K562 (cell line): ENCODE measurements around the gene MYOZ3. TPM values are rescaled to one million over a fixed set of nuclear protein-coding genes. Genes with fewer than 3 reads are reported as not detected.

Experiments
- HDAC2 ChIP-seq: fragments of 450-650 bp; IDR thresholded peaks from 2 replicates; pipeline ENCODE4 v1.6.1; 2016; ENCODE audit warnings: mild to moderate bottlenecking
- HINFP ChIP-seq: fragments of 450-650 bp; conservative IDR thresholded peaks from 2 replicates; pipeline ENCODE4 v1.6.1; 2016; ENCODE audit warnings: missing genetic modification characterization, low read depth, mild to moderate bottlenecking, control low read depth, missing compliant biosample characterization
- NR2F6 ChIP-seq: fragments of 450-650 bp; formaldehyde crosslinking; IDR thresholded peaks from 2 replicates; pipeline ENCODE4 v1.4.0; 2020; ENCODE audit warnings: mild to moderate bottlenecking
- NR3C1 ChIP-seq: sonication (generic); formaldehyde crosslinking; IDR thresholded peaks from 2 replicates; pipeline ENCODE4 v1.8.1; 2022; ENCODE audit warnings: missing genetic modification reagents
- PRDM10 ChIP-seq: fragments of 450-650 bp; IDR thresholded peaks from 2 replicates; pipeline ENCODE4 v1.6.1; 2018; ENCODE audit not compliant: partially characterized antibody
- SMARCE1 ChIP-seq: fragments of 450-650 bp; IDR thresholded peaks from 2 replicates; pipeline ENCODE4 v1.7.1; 2016; ENCODE audit warnings: mild to moderate bottlenecking
- SMC3 ChIP-seq: conservative IDR thresholded peaks from 2 replicates; pipeline ENCODE4 v1.6.1; 2011; ENCODE audit warnings: low read depth, low read length, improper control_type of control experiment; ENCODE audit not compliant: insufficient read depth
- TAL1 ChIP-seq: fragments of 450-650 bp; IDR thresholded peaks from 2 replicates; pipeline ENCODE4 v1.6.1; 2016; ENCODE audit warnings: mild to moderate bottlenecking
- TFAP4 ChIP-seq: sonication (generic); formaldehyde crosslinking; IDR thresholded peaks from 2 replicates; pipeline ENCODE4 v1.8.0; 2022; ENCODE audit warnings: missing genetic modification reagents, mild to moderate bottlenecking, moderate library complexity, borderline replicate concordance
- TRIM24 ChIP-seq, 2 experiments: fragments of 450-650 bp; IDR thresholded peaks; 2 replicates each; pipeline ENCODE4 v1.6.1; 2016
- ZBTB1 ChIP-seq: sonication (generic); formaldehyde crosslinking; IDR thresholded peaks from 2 replicates; pipeline ENCODE4 v1.8.1; 2023; ENCODE audit warnings: missing genetic modification reagents, low read depth, mild to moderate bottlenecking, borderline replicate concordance
- ZNF239 ChIP-seq: fragments of 250-450 bp; sonication (Bioruptor Pico); IDR thresholded peaks from 2 replicates; pipeline ENCODE4 v1.4.0; 2020; ENCODE audit warnings: mild to moderate bottlenecking
- ZNF316 ChIP-seq: fragments of 450-650 bp; IDR thresholded peaks from 2 replicates; pipeline ENCODE4 v1.6.1; 2016
- ZNF445 ChIP-seq: fragments of 250-450 bp; sonication (Bioruptor Pico); IDR thresholded peaks from 2 replicates; pipeline ENCODE4 v1.4.0; 2020; ENCODE audit warnings: low read depth, mild to moderate bottlenecking, moderate library complexity
- polyA plus RNA-seq, 8 experiments: library from polyadenylated mRNA; depleted of rRNA in 4 of 8; stranded (reverse) in 5 of 8; unstranded in 3 of 8; fragments of >200 nt; fragmentation: Nextera tagmentation in 2 of 8; fragmentation: Illumina TruSeq in 1 of 8; extraction: Ambion mirVana in 2 of 8; extraction: Trizol in 1 of 8; gene quantifications; 2 replicates each; pipeline versions ENCODE4 v1.2.1 to v1.2.3, GENCODE V29; 2011 to 2014; ENCODE audit warnings: inconsistent platforms in 1 of 8, missing spikeins in 1 of 8
- total RNA-seq, 7 experiments: library from RNA; depleted of rRNA in 6 of 7; stranded (reverse); fragments of >200 nt in 6 of 7; fragmentation: Illumina TruSeq in 2 of 7; extraction: Trizol in 2 of 7; gene quantifications; 2 replicates each; pipeline versions ENCODE4 v1.2.1 to v1.2.3, GENCODE V29; 2011 to 2021; ENCODE audit warnings: low replicate concordance in 1 of 7

The MYOZ3 gene
- total and polyA plus RNA-seq, 9 of the 15 experiments (the other 6 are each of a cell fraction or from before 2014, with no cell fraction given), result not detected

- TF ChIP-seq TRIM24 (IDR thresholded peaks at IDR 0.05), result no peak
- TF ChIP-seq SMC3, result no peak
- no peak for TF ChIP-seq HINFP
- TF ChIP-seq NR3C1 (CRISPR knock-in tag), result no peak
- no peak for TF ChIP-seq ZBTB1
- peak; percentile 68 for TF ChIP-seq ZNF316
- TF ChIP-seq SMARCE1, result no peak
- no peak for TF ChIP-seq HDAC2
- TF ChIP-seq TAL1, result no peak
- peak; percentile 33 for TF ChIP-seq PRDM10
- no peak for TF ChIP-seq NR2F6 (CRISPR knock-in tag)
- TF ChIP-seq ZNF239 (CRISPR knock-in tag), result no peak
- TF ChIP-seq TFAP4, result peak; percentile 30; the same call in 1 of the 2 replicates
- no peak for TF ChIP-seq ZNF445 (CRISPR knock-in tag)
Measured at GRCh38 chr5:150647275-150648251, 13.5 kb upstream of the MYOZ3 start (continued).
